Gastroesophageal sphincter (tissue), 3 donors: ENCODE data around the gene CD3G.

Source experiments
- EP300 ChIP-seq: sonication (generic); formaldehyde crosslinking; IDR thresholded peaks from one replicate; pipeline ENCODE4 v1.6.1; 2017; ENCODE audit warnings: antibody characterized with exemption, mild to moderate bottlenecking
- TF ChIP-seq, protein P1 (sequence below), 4 experiments: fragments of 200-600 bp in 2 of 4; fragments of 450-650 bp in 2 of 4; sonication (generic) in 1 of 4; IDR thresholded peaks; one replicate each; pipeline ENCODE4 v1.5.1; 2017 to 2019; ENCODE audit warnings: antibody characterized with exemption in 4 of 4, mild to moderate bottlenecking in 2 of 4, moderate library complexity in 2 of 4

DNA sequence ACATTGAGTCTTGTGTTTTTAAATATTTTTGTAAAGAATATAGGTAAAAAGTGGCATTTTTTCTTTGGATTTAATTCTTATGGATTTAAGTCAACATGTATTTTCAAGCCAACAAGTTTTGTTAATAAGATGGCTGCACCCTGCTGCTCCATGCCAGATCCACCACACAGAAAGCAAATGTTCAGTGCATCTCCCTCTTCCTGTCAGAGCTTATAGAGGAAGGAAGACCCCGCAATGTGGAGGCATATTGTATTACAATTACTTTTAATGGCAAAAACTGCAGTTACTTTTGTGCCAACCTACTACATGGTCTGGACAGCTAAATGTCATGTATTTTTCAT lies 39.9 kb upstream of the CD3G start:
- TF ChIP-seq, protein P1, sequence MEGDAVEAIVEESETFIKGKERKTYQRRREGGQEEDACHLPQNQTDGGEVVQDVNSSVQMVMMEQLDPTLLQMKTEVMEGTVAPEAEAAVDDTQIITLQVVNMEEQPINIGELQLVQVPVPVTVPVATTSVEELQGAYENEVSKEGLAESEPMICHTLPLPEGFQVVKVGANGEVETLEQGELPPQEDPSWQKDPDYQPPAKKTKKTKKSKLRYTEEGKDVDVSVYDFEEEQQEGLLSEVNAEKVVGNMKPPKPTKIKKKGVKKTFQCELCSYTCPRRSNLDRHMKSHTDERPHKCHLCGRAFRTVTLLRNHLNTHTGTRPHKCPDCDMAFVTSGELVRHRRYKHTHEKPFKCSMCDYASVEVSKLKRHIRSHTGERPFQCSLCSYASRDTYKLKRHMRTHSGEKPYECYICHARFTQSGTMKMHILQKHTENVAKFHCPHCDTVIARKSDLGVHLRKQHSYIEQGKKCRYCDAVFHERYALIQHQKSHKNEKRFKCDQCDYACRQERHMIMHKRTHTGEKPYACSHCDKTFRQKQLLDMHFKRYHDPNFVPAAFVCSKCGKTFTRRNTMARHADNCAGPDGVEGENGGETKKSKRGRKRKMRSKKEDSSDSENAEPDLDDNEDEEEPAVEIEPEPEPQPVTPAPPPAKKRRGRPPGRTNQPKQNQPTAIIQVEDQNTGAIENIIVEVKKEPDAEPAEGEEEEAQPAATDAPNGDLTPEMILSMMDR (IDR thresholded peaks at IDR 0.05), result no peak
- TF ChIP-seq EP300, result no peak
